D721Med (cell line): ENCODE measurements around the gene TMEM269.

ENCODE experiments used
- DNase-seq: peaks from one replicate; pipeline ENCODE4 v3.0.0; 2011; ENCODE audit warnings: low spot score; ENCODE audit not compliant: insufficient read length
- FAIRE-seq: peaks from 2 replicates; lab custom pipeline; 2011; peaks lifted over from hg19 to GRCh38; lab: Jason Lieb, UNC
- TF ChIP-seq, protein P1 (sequence below): IDR thresholded peaks from 2 replicates; pipeline ENCODE4 v1.5.1; 2012; ENCODE audit warnings: mild to moderate bottlenecking, control low read depth; ENCODE audit not compliant: insufficient read depth; ENCODE audit errors: missing control alignments

Gene TMEM269

DNA sequence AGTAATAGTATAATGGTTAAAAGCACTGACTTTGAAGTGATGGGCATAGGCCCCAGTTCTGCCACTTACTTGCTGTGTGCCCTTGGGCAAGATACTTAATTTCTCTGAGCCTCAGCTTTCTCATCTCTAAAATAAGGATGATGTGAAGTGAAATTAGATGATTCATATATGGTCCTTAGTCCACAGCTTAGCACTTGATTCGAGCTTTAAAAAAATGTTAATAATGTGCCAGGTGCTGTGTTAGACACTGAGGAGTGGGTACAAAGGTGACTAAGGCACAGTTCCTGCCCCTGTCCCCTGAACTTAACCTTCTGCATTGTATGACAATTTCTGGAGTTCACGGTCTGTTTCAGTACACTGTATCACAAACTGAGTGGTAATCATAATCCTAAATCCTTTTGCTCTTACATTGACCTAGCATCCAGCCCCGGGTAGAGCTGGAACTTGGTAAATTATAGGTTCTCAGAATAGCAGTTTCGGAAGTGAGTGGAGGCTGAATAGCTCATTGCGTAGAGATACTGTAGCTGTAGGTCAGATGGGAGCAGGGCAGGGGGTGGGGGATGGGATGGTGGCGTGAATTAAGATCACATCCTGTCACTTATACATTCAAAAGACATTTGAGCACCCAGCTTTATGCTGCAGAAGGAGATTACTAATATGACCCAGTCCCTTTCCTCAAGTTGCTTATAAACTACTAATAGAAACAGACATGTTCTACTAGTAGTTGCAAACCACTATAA is 63.1 kb downstream of the TMEM269 start:
- DNase-seq: no peak
- TF ChIP-seq, protein P1, sequence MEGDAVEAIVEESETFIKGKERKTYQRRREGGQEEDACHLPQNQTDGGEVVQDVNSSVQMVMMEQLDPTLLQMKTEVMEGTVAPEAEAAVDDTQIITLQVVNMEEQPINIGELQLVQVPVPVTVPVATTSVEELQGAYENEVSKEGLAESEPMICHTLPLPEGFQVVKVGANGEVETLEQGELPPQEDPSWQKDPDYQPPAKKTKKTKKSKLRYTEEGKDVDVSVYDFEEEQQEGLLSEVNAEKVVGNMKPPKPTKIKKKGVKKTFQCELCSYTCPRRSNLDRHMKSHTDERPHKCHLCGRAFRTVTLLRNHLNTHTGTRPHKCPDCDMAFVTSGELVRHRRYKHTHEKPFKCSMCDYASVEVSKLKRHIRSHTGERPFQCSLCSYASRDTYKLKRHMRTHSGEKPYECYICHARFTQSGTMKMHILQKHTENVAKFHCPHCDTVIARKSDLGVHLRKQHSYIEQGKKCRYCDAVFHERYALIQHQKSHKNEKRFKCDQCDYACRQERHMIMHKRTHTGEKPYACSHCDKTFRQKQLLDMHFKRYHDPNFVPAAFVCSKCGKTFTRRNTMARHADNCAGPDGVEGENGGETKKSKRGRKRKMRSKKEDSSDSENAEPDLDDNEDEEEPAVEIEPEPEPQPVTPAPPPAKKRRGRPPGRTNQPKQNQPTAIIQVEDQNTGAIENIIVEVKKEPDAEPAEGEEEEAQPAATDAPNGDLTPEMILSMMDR: no peak
- FAIRE-seq: no peak

DNA sequence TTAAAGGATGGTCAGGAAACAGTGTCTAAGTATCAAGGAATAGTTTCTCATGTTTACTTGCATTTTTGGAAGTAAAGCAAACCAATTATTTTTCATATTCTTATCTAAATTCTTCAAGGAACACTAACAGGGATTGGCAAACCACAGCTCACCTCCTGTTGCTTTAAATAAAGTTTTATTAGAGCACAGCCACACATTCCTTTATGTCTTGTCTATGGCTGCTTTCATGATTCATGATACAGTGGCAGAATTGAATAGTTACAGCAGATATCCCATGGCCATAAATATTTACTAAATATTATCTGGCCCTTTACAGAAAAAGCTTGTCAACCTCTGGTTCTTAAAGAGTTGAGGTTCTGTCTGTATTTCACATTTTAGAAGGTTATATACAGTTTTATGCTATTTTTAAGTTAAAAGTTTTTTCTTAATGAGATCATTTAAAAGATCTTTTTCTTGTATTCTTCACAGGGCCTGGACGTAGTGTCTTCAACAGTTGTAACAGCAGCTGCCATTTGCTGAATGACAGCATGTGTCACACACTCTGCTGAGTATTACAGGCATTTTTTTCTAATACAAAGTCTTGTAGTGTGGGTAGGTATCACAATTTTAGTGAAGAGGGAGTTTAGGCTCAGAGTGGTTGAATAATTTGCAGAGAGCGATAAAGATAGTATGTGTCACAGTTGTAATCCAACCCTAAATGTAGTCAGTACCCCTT is 64.2 kb downstream of the TMEM269 start:
- DNase-seq (no peak), FAIRE-seq (no peak)
- TF ChIP-seq, protein P1: no peak

GRCh38 chr1:42849944-42850343 is 65.2 kb downstream of the TMEM269 start:
- DNase-seq: no peak
- TF ChIP-seq, protein P1: no peak
- FAIRE-seq: no peak
